HG02870 (cell line): ENCODE data around the gene HBE1.
"Not testable (repeated sequence)": the region's sequence is repeated elsewhere in the genome, so short reads cannot be mapped to it uniquely, and the experiment has no call there.

Experiments
- ATAC-seq: cut with Tn5 transposase; IDR thresholded peaks from one replicate; pipeline ENCODE4 v1.9.1; 2021; ENCODE audit warnings: mild to moderate bottlenecking, moderate library complexity; ENCODE audit not compliant: unreplicated experiment

Gene HBE1

GRCh38 chr11:5254023-5254422, 15.7 kb downstream of the HBE1 start:
- not testable (repeated sequence) for ATAC-seq

- not testable (repeated sequence) for ATAC-seq
These were observed 16.3 kb downstream of the HBE1 start for GRCh38 chr11:5253440-5253839.

- no peak for ATAC-seq
These were observed 16.9 kb downstream of the HBE1 start for GRCh38 chr11:5252919-5253265.

- ATAC-seq, result no peak
These were observed 17.4 kb downstream of the HBE1 start for GRCh38 chr11:5252192-5252918.

- ATAC-seq, result no peak
These were observed 18.0 kb downstream of the HBE1 start for GRCh38 chr11:5251746-5252145.

GRCh38 chr11:5250543-5251204, 19.1 kb downstream of the HBE1 start:
- ATAC-seq, result no peak

- not testable (repeated sequence) for ATAC-seq
These were observed 19.8 kb downstream of the HBE1 start, which contains the start of gene HBG1 for GRCh38 chr11:5249807-5250396. Gene HBG1, minus strand, starts transcription at chr11:5249857. Its CDS starts 53 bp downstream, at chr11:5249804.

GRCh38 chr11:5248498-5248897, 21.2 kb downstream of the HBE1 start:
- not testable (repeated sequence) for ATAC-seq

- no peak for ATAC-seq
These were observed 22.1 kb downstream of the HBE1 start for GRCh38 chr11:5247472-5248192.

GRCh38 chr11:5246772-5247471, 22.8 kb downstream of the HBE1 start:
- ATAC-seq, result no peak

GRCh38 chr11:5245155-5245554, 24.6 kb downstream of the HBE1 start:
- no peak for ATAC-seq

- no peak for ATAC-seq
These were observed 25.9 kb downstream of the HBE1 start for GRCh38 chr11:5243816-5244180.

- peak; percentile 74 for ATAC-seq
These were observed 26.6 kb downstream of the HBE1 start for GRCh38 chr11:5242933-5243815.

GRCh38 chr11:5242208-5242607, 27.5 kb downstream of the HBE1 start:
- ATAC-seq, result no peak

- no peak for ATAC-seq
These were observed 28.3 kb downstream of the HBE1 start for GRCh38 chr11:5241458-5241857.

GRCh38 chr11:5240458-5240857, 29.3 kb downstream of the HBE1 start:
- no peak for ATAC-seq

GRCh38 chr11:5240056-5240455, 29.7 kb downstream of the HBE1 start:
- no peak for ATAC-seq

GRCh38 chr11:5239046-5239445, 30.7 kb downstream of the HBE1 start:
- ATAC-seq, result no peak

GRCh38 chr11:5238486-5238885, 31.3 kb downstream of the HBE1 start:
- ATAC-seq, result no peak

GRCh38 chr11:5237420-5237819, 32.3 kb downstream of the HBE1 start:
- no peak for ATAC-seq
